GM18861 (cell line): ENCODE data around the gene CD72.

Experiments used
- ATAC-seq: cut with Tn5 transposase; IDR thresholded peaks from one replicate; pipeline ENCODE4 v1.9.1; 2021; ENCODE audit not compliant: unreplicated experiment

CD72 gene, protein sequence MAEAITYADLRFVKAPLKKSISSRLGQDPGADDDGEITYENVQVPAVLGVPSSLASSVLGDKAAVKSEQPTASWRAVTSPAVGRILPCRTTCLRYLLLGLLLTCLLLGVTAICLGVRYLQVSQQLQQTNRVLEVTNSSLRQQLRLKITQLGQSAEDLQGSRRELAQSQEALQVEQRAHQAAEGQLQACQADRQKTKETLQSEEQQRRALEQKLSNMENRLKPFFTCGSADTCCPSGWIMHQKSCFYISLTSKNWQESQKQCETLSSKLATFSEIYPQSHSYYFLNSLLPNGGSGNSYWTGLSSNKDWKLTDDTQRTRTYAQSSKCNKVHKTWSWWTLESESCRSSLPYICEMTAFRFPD

DNA sequence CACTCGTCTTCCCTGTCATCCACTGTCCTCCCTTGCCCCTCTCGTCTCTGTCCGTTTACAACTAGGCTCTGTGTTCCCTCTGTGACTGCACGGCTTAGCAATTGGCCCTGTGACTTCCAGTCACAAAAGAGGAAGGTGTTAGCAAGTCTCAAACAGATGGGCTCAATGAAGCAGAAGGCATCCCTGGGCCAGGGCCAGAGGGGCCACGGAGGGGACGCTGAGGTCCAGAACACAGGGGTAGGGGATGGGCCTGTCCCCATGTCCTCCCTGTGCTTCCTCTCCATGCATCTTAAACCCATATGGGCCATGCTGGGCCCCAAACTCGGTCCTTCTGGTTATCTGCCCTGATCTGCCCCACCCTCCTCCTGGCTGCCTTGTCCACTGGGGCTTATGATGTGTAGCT is at the start of gene CD72:
CD72 (minus strand) TSS at position 89 of the 403 bp plus-strand sequence. CDS start 110 bp downstream, outside the sequence.
- ATAC-seq: no peak

DNA sequence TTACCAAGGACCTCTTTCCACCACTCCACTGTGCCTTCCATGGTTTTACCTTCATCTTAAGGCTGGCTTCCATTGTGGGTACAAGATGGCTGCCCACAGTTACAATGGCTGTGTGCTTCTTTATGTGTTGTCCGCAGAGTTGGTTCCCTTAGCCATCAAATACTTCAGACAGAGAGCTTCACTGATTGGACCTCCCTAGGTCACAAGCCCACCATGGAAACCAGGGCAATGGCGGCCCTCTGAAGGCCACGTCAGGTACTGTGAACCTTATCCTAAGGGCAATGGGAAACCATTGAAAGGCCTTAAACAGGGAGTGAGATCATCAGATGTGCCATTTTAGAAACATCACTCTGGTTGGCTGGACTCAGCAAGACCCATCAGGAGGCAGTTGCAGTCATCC is 49.7 kb upstream of the CD72 start:
- ATAC-seq: no peak

DNA sequence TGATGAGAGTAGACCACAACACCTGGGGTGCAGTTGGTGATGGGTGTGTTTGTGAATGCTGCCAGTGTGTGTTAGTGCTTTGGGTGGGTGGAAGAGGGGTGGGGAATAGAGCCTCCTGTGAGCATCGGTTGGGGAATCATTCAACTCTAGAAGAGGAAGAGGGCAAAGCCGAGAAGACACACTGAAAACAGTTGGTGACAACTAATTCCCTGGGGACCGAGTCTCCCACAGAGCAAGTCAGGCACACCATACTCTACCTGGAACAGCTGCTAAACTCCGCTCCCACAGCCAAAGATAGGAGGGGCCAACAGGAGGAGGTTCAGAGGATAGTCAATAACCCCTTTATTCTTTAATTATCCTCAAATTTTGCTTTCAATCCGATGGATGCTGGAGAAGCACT is 48.3 kb upstream of the CD72 start:
- no peak for ATAC-seq

DNA sequence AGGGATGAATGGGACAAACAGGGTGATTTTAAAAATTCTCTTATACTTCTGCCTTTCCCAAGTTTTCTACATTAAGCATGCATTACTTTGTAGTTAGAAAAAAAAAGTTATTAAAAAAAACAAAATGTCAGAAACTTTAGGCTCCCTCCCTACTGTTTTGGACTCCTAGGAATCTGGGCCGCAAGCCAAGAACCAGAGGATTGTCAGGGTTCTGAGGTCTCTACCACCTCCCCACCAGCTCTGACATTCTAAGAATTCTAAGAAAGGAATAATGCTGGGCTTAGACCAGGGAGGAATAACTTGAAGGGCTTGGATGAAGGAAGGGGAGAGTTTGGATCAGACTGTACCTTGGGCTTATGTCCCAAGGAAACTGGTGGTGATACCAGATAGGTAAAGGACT is 47.8 kb upstream of the CD72 start:
- no peak for ATAC-seq

DNA sequence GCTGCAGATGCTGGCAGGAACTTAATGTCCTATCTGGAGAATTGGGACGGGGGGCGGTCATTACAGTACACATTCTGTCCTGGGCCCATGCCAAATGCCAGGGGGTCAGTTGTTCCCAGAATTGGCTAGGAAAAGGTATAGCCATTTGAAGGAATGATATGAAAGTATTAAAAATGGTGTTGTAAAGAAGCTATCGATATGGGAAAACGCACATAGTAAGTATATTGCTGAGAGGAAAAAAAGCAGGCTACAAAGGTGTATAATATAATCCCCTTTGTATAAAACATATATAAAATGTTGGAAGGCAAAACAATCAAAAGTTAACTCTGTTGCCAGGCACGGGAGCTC is 47.2 kb upstream of the CD72 start:
- no peak for ATAC-seq

DNA sequence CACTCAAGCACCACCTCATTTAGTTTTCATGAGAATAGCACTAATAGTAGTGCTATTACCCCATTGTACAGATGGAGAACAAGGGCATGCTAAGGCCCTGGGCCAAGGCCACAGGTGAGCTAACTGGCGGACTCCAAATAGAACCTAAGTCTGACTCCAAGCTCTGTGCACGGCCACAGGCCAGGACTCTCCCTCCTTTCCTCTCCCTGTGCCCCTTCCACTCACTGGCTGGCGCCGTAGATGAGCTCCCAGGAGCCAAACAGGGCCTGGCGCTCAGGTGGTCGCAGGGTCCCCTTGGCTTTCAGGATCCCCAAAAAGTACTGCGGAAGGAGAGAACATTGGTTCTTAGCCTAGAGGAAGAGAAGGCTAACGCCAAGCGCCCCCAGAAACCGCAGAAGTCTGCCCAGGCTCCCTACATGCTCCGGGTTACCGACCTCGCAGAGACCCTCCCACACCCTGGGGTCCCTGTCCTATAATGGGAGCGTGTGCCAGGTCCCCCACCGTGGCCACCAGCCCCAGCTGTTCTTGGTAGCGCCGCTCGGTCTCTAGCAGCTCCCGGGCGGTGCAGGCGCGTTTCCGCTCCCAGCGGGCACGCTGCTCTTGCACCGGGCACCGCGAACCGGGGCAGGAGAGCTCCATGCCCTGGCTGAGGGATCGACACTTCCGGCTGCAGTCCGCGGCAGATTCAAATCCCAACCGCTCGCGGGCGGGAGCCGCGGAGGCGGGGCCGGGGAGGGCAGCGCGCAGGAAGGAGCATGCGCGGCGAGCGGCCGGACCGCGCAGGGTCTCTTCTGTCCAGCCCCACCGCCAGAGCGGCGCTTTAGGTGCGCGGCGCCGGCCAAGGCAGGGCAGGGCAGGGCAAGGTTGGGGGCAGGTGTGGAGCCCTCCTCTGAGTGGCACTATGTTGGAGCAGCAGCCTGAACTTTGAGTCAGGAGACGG is 46.6 kb upstream of the CD72 start, which contains the start of gene ARHGEF39:
ARHGEF39 (minus strand) TSS at position 665 of the 940 bp plus-strand sequence; CDS start at position 639, 26 bp downstream.
- ATAC-seq: peak; percentile 64

DNA sequence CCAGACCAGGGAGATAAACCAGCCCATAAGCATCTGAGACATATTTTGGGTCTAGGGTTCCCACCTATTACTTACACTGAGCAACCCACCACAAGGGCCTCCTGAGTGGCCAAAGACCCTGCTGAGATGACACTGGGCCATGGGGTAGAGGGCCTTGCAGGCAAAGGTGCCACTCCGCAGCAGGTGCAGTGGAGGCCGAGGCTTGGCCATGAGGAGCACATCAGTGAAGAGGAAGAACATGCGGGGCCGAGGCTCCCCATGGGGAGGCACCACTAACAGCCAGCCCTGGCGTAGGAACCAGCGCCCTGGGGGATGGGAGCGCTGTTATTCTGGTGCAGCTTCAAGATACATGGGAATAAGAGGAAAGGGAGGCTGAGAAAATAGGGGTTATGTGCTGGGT is 44.2 kb upstream of the CD72 start:
- ATAC-seq: no peak

DNA sequence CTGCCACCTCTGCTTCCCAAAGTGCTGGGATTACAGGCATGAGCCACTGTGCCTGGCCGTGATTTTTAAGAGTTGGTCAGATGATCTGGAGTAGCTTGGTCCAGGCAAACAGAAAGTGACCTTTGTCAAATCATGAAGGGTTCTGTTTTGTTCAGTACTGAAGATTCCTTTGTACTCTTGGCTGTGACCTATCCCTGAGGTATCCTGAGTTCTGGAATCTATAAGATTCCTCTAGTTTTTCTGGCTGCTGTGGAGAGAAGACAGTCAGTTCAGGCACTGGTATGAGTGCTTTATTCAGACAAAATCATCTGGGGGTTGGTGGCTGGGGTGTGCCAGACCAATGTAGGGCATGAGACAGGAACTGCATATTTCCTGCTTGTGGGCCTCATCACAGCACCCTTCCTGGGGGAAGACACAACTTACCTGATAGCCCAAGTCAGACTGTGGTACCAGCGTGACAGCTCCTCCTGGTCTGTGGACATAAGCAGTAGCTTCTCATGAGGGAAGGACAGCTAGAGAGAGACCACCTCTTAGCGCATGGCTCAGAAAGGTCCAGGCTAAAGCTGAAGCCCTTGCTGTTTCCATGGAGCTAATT is 43.6 kb upstream of the CD72 start:
- no peak for ATAC-seq

DNA sequence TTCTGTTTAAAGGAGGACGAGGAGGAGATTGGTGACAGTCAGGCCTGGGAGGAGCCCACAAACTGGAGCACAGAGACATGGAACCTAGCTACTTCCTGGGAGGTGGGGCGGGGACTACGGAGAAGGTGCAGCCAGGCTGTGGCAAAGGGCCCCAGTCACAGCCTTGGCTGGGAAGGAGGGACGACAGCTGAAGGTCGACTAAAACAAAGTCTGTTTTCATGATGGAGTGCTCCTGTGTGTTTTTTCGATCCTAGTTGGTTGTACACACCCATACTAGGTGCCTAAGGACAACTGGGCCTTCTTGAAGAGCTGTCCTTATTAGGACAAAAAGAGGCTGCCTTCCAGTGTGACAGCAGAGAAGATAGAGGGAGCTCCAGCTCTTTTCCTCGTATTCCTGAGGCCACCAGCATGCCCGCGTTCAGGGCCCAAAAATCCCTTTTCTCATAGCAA is 42.8 kb upstream of the CD72 start:
- ATAC-seq: no peak

DNA sequence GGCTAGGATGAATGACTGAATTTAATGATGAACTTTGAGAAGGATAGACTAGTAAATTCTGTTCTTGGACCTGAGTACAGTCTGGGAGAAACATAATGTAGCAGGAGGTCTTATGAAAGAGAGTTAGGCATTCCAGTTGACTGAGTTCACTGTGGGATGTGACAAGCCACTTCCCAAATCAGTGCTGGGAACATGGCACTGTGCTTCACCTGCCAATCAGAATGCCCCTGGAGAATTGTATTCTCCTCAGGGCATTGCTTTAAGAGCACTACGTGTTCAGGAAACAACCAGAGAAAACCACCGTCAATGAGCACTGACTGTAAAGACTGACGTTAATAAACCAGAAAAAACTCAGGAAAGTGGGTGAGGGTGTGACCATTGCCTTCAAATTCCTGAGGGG is 41.1 kb upstream of the CD72 start:
- ATAC-seq: no peak

DNA sequence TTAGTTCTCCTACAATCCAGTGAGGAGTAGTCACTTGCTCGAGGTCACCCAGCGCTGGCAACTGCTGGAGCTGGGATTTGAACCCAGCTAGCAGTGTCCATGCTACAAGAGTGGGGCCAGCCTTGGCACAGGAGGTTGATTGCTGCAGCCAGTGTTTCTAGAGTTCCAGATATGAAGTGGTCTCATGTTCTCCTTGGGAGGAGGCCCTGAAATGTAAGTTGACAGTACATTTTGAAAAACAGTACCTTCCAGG is 40.7 kb upstream of the CD72 start:
- no peak for ATAC-seq

DNA sequence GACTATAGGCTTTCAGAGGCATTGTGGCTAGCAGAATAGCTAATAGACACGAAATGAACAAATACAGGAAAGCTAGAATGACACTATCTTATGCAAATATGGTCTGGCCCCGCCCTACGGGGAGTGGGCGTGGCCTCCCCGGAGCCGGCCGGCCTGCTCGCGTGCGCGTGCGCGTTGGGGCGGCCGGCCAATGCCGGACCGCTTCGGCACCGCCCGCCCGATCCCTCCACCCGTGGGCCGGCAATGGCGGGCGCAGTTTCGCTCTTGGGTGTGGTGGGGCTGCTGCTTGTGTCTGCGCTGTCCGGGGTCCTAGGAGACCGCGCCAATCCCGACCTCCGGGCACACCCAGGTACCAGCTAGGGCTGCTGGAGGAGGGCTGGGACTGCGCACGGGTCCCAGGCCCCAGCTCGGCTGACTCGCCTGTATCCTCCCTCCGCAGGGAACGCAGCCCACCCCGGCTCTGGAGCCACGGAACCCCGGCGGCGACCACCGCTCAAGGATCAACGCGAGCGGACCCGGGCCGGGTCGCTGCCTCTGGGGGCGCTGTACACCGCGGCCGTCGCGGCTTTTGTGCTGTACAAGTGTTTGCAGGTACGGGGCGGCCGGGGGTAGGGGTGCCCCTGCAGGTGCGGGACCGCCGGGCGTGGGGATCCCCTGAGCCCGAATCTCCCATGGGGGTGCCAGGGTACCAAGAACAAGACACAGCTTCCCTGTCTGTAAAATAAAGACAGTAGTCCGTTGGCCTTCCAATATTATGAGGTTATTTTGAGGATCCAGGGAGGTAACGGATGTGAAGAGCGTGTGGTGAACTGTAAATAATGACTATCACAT is 40.1 kb upstream of the CD72 start, which contains the start of gene CCDC107:
CCDC107 (plus strand) TSS at position 156 of the 831 bp plus-strand sequence; CDS start at position 244, 88 bp downstream.
- peak; percentile 41 for ATAC-seq

DNA sequence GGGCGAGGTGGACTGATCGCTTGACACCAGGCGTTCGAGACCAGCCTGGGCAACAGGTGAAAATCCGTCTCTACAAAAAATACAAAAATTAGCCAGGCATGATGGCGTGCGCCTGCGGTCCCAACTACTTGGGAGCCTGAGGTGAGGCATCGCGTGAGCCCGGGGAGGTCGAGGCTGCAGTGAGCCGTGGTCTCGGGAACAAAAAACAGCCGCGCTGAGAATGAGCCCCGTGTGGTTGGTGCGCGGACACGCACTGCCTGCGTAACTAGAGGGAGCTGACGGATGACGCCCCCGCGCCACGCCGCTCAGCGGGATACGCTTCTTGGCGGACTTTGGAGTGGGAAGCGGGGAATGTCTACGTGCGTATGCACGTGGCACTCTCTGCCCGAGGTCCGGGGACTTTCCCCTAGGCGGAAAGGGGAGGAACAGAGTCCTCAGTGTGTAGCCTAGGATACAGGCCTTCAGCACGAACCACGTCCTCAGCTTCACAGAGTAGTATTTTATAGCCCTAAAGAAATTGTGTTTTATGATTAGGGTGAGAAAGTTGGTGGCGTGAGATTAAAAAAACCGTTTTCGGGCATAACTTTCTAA is 39.4 kb upstream of the CD72 start, which contains the start of gene RMRP:
RMRP (minus strand) TSS at position 474 of the 591 bp plus-strand sequence.
- peak; percentile 80 for ATAC-seq

DNA sequence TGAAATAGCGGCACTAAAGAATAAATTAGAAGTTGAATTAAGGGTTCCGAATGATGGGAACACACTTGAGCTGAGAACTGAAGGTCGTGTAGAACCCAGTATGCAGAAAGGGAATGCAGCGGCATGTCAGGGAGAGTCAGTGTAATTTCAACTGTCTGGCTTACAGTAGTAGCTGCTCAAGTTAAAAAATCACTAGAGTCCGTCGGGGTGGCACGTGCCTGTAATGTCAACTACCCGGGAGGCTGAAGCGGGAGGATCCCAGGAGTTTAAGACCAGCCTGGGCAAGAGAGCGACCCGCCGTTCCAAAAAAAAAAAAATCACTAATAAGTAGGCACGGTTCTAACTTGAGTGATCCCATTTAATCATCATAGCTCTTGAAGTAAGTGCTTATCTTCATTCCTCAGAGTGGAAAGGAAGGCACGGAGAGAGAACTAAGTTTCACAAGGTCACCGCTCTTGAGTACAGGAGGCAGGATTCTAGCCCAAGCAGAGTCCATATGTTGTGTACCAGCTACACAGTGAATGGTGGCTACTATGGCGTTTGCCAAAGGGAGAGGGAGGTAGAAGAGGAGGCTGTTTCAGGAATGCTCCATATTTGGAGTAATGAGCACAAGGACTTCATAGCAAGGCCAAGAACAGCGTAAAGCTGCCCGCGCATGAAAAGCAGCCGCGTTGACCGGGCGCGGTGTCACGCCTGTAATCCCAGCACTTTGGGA is 38.8 kb upstream of the CD72 start:
- no peak for ATAC-seq

DNA sequence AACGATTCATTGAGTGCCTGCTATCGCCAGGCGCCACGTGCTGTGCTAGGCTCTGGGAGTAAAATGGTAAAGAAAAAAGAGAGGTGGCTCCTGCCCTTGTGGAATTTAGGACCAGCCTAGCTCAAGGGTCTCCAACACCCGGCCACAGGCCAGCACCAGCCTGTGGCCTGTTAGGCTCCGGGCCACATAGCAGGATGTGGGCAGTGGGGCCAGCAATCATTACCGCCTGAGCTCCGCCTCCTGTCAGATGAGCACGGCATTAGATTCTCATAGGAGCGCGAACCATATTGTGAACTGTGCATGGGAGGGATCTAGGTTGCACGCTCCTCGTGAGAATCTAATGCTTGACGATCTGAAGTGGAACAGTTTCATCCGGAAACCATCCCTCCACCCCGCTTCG is 38.1 kb upstream of the CD72 start:
- ATAC-seq: no peak

DNA sequence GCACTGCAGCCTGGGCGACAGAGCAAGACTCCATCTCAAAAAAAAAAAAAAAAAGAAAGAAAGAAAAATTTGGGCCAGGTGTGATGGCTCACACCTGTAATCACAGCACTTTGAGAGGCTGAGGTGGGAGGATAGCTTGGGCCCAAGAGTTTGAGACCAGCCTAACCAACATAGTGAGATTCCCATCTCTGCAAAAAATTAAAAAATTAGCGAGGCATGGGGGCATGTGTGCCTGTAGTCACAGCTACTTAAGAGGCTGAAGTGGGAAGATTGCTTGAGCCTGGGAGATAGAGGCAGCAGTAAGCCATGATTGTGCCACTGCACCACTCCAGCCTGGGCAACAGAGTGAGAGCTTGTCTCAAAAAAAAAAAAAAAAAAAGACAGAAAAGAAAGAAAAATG is 35.4 kb upstream of the CD72 start:
- no peak for ATAC-seq

DNA sequence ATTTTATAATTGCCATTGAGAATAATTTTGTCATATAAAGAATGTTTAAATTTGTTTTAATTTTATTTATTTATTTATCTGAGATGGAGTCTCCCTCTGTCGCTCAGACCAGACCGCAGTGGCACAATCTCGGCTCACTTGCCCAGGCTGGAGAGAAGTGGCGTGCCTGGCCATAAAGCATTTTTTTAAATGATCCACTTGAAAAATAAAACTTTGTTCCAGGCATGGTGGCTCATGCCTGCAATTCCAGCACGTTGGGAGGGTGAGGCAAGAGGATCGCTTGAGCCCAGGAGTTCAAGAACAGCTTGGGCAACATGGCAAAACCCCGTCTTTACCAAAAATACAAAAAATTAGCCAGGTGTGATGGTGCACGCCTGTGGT is 34.6 kb upstream of the CD72 start:
- ATAC-seq: no peak

DNA sequence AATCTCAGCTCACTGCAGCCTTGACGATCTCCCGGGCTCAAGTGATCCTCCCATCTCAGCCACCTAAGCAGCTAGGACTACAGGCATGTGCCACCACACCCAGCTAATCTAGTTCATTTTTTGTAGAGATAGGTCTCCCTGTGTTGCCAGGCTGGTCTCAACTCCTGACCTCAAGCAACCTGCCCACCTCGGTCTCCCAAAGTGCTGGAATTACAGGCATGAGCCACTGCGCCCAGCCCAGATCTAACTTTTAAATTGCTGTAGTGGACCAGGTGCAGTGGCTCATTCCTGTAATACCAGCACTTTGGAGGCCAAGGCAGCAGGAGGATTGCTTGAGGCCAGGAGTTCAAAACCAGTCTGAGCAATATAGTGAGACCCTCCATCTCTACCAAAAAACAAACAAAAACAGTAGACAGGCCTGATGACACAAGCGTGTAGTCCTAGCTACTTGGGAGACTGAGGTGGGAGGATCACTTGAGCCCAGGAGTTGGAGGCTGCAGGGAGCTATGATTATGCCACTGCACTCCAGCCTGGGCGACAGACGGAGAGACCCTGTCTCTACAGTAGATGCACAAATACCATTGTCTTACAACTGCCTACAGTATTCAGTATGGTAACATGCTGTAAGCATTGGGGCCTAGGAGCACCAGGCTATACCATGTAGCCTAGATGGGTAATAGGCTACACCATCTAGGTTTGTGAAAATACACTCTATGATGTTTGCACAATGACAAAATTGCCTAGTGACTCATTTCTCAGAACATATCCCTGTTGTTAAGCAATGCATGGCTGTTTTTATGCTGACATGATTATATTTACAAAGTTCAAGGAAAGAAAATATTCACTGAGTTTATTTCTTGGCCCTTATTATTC is 34.0 kb upstream of the CD72 start:
- no peak for ATAC-seq
